ENCODE results near the gene VAV3.

- TF ChIP-seq CTCF (IDR thresholded peaks at IDR 0.05; ENCODE audit: low read depth, low read length, poor library complexity, severe bottlenecking) = no peak
- no peak for TF ChIP-seq EZH2phosphoT487 (IDR thresholded peaks at IDR 0.05; ENCODE audit: borderline replicate concordance, low read length)
These were observed 160.8 kb downstream of the VAV3 start for GRCh38 chr1:107804134-107804533.
